SK-N-DZ (cell line): ENCODE data around the gene ERC1.
"Not testable (repeated sequence)": the region's sequence is repeated elsewhere in the genome, so short reads cannot be mapped to it uniquely, and the experiment has no call there.

Experiments
- DNase-seq: peaks from one replicate; pipeline ENCODE4 v3.0.0-alpha.2; 2015; ENCODE audit warnings: low spot score

Gene ERC1

GRCh38 chr12:1283316-1283715 is 292.3 kb downstream of the ERC1 start:
- DNase-seq: peak; percentile 79

DNA sequence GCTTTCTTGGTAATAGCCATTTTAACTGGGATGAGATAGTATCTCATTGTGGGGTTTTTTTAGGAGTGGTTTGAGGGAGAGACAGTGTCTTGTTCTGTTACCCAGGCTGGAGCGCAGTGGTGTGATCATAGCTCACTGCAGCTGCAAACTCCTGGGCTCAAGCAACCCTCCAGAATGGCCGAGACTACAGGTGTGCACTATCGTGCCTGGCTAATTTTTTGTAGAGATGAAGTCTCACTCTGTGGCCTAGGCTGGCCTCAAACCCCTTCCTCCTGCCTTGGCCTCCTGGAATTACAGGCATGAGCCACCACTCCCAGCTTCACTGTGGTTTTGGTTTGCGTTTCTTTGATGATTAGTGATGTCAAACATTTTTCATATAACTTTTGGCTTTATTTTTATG is 293.6 kb downstream of the ERC1 start:
- no peak for DNase-seq

DNA sequence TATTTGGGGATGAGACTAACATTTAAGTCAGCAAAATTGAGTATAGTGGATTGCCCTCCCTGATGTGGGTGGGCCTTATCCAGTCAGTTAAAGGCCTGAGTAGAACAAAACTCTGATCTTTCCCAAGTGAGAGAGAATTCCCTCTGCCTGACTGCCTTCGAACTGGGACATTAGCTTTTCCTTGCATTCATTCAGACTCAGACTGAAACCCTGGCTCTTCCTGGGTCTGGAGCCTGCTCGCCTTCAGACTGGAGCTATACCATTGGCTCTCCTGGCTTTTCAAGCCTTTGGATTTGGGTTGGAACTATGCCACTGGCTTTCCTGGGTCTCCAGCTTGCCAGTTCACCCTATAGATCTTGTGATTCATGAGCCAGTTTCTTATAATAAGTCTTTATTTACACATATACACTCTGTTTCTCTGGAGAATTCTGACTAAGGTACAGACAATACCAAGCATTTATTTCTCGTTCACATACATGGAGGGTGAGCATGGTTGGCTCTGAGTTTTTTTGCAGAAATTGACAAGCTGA is 296.5 kb downstream of the ERC1 start:
- DNase-seq: no peak

DNA sequence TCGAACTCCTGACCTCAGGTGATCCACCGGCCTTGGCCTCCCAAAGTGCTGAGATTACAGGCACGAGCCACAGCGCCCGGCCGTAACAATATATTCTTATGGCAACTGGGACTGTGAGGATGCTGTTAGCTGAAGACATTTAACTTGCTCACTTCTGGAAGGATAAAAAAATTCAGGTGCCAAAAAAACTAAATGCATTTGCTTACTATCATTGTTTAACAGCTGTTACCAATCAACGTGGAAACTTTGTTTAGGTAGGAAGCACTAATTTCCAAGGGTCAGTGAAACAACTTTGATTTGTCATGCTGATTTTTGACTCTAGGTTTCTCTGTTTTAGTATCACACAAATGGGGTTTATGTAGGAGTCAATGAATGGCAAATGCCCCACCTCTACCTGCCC is 297.3 kb downstream of the ERC1 start:
- DNase-seq: no peak

- no peak for DNase-seq
These were observed 298.5 kb downstream of the ERC1 start for GRCh38 chr12:1289371-1290155.

DNA sequence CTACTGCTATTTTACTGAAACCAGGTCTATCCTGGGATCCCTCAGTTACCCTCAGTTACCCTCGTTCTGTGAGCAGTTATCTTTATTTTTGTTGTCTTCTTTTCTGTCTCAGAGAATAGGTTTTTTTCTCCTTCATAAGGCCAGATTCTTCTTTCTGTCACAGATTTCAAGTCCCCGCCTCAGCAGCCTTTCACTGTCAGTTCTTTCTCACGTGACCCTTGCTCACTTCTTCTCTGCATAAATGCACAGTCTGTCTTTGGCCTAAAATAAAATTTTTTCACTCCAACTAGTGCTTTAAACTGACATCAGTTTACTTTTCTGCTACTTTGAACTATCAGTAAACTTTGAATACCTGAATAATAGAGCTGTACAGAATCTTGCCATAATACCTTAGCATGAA is 299.7 kb downstream of the ERC1 start:
- no peak for DNase-seq

DNA sequence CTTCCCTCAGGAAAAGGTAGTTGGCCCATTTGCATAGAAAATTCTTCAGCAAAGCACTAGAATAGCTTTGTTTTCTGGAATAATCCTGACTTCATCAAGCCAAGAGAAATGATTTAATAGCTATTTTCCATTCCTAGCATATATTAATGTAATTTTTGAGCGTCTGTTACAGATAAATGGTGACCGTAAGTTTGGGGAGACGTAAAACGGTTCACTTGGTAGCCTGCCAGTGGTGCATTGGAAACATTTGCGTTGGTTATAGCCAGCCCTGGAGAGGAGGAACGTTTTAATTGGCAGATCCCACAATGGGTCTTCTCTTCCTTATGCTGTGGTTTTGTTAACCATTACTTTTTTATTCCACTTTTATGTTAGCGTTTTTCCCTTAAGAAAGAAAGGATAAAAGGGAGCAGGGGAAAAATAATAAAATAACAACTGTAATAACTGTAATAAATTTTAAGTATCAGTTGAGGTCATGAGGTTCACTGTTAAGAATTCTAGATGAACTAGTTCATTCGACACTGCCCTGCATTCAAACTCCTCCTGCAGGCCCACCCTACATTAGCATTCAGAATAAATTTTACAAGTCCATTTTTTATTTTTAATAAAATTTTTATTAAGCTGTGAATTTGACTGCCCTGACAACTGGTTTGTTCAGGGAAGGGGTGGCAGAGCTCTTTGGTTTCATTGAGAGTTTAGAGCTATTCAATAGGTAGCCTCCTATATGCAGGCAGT is 300.7 kb downstream of the ERC1 start:
- no peak for DNase-seq

GRCh38 chr12:1293901-1294300 is 302.9 kb downstream of the ERC1 start:
- DNase-seq: no peak

GRCh38 chr12:1297206-1297605 is 306.2 kb downstream of the ERC1 start:
- no peak for DNase-seq

- no peak for DNase-seq
These were observed 306.7 kb downstream of the ERC1 start for GRCh38 chr12:1297639-1298175.

DNA sequence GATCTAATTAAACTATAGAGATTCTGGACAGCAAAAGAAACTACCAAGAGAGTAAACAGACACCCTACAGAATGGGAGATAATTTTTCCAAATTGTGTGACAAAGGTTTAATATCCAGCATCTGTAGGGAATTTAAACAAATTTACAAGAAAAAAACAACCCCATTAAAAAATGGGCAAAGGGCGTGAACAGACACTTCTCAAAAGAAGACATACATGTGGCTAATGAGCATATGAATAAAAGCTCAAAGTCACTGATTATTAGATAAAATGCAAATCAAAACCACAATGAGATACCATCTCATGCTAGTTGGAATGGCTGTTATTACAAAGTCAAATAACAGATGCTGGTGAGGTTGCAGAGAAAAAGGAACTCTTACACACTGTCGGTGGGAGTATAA is 309.4 kb downstream of the ERC1 start:
- DNase-seq: no peak

DNA sequence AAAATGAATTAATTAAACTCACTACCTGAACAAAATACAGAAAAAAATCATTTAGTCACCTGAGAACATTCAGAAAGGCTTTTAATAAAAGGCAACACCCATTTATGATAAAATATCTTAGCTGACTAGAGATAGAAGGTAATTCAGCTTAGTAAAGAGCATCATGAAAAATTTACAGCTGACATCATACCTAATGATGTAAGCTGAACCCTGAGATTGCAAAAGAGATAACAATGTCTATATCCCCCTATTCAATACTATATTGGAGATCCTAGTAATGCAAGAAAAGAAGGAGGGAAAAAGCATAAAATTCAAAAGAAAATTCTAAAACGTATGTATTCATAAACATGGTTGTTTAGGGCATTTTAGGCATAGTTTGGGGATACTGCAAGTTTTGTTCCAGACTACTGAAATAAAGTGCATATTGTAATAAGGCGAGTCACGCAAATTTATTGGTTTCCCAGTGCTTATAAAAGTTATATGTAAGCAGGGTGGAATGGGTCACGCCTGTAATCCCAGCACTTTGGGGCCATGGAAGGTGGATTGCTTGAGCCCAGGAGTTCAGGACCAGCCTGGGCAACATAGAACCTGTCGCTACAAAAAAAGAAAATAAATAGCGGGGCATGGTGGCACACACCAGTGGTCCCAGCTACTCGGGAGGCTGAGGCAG is 311.3 kb downstream of the ERC1 start:
- DNase-seq: no peak

DNA sequence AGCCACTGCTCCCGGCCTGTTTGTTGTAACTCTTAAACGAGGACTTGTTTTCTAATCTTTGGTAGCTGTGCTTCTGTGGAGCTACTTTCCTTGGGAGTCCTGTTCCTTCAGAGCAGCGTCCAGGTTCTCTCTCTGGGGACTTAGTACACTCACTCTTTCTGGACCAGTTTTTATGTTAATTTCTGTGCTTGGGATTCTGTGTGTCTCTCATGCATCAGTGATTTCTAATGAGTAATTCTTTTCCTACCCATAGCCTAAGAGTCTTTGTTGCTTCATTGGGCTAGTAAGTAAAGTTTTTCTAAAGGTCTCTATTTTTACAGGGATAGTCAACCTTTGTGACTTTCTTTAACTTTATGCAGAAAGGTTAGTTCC is 314.0 kb downstream of the ERC1 start:
- DNase-seq: no peak

DNA sequence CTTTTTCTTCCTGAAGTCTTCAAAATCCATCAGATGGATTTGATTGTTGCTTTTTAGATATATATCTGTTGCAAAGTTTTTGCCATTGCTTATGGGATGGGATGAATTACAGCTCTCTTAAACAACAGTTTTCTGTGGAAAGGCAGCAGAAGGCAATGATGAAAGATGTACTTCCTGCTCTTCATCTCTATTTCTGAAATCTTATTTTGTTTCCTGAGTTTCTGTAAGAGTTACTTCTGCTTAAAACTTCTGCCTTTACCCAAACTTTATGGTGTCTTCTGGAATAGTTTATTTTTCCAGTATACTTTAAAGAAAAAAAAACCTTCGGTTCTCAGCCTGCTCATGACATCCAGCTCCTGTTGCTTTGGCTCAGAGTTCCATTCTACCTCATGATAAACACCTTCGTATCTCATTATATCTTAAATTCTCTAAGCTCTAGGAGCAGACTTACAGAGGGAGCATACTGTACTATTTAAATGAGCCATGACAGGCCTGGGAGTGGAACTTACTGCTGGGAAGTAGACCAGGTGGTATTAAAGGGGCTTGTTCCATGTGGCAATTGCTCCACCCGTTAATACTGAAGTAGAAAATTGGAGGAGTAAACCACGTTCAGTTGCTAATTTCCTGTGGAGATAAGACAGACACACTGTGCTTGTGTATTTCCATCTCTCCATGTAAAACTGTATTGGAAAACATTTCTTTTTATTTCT is 314.9 kb downstream of the ERC1 start:
- no peak for DNase-seq

GRCh38 chr12:1306817-1307216 is 315.8 kb downstream of the ERC1 start:
- DNase-seq: no peak

GRCh38 chr12:1307796-1308195 is 316.8 kb downstream of the ERC1 start:
- DNase-seq: no peak

DNA sequence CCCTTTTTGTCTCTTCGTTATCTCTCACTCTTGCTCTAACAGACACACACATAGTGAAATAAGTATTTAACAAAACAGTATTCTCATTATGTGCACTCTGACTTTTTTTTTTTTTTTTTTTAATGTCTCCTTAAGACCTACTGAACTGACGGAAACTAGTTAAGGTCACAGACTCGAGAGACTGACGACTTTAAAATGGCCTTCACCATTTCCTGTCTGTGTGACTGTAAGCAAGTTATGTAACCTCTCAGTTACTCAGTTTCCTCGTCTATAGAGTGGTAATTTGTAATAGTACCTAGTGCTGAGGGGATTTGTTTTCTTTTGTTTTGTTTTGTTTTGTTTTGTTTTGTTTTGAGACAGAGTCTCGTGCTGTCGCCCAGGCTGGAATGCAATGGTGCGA is 318.6 kb downstream of the ERC1 start:
- no peak for DNase-seq

- no peak for DNase-seq
These were observed 319.6 kb downstream of the ERC1 start for GRCh38 chr12:1310653-1311052.

DNA sequence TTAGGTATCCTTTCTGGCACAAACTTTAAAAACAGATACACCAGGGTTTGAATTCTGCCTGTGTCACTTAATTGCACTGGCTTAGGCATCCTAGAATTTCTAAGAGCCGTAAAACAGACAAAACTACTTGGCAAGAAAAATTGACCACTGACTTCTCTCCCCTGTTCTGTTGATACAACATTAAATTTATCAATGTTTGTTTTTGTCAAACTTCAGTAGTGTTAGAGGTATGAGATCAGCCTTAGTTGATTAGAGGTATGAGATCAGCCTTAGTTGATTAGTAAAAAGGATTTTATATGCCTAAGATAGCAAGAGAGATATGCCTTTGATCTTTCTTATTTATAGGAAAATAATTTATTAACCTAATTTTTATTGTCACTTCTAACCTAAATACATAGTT is 320.1 kb downstream of the ERC1 start:
- no peak for DNase-seq

DNA sequence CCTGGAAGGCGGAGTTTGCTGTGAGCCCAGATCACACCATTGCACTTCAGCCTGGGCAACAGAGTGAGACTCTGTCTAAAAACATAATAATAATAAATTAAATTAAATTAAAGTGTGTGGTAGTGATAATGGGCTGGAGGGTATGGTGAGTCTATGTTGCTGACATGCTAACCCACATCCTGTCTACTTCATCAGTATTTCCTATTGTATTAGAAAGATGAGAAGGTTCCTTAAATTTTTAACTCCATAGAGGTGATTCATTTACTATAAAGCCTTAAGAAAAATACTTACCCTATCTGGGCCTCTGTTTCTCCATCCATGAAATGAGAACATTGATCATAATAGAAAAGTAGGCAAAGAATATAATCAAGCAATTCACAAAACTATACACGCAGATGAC is 322.9 kb downstream of the ERC1 start:
- DNase-seq: no peak

DNA sequence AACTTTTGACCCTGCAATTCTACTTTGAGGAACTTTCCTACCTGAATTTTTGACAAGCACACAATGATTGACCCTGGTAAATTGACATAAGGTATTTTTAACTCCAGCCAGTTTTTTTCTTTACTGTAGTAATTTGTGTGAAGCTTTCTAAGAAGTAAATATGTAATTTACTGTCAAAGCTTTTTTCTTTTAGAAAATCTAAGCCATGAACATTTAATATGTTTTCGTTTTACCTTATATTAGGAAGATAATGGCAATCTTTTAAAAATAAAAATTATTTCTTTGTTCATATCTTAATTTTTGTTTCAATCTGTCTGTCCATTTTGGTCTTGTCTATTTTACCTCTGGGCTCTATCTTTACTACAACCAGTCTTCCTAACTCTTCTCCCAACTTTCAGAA is 323.5 kb downstream of the ERC1 start:
- no peak for DNase-seq

DNA sequence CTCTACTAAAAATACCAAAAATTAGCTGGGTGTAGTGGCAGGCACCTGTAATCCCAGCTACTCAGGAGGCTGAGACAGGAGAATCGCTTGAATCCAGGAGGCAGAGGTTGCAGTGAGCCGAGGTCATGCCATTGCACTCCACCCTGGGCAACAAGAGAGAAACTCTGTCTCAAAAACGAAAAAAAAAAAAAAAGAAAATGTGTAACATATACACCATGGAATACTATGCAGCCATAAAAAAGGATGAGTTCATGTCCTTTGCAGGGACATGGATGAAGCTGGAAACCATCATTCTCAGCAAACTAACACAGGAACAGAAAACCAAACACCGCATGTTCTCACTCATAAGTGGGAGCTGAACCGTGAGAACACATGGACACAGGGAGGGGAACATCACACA is 326.0 kb downstream of the ERC1 start:
- DNase-seq: not testable (repeated sequence)
